Neutrophil (primary cell): ENCODE data around the gene TPD52L2.
"Not testable (repeated sequence)": the region's sequence is repeated elsewhere in the genome, so short reads cannot be mapped to it uniquely, and the experiment has no call there.

ENCODE experiments used
- H3K27ac ChIP-seq: fragments of 200-600 bp; sonication (generic); 2 replicates; pipeline ENCODE4 v1.5.1; 2016; ENCODE audit warnings: mild to moderate bottlenecking, moderate library complexity
- H3K27me3 ChIP-seq: fragments of 200-600 bp; sonication (generic); 2 replicates; pipeline ENCODE4 v1.6.0; 2016; ENCODE audit warnings: mild to moderate bottlenecking
- H3K36me3 ChIP-seq: fragments of 200-600 bp; sonication (generic); 2 replicates; pipeline ENCODE4 v1.5.1; 2017
- H3K4me1 ChIP-seq, 2 experiments: fragments of 200-600 bp in 1 of 2; sonication (generic) in 1 of 2; 1 replicate in 1 of 2; 2 replicates in 1 of 2; pipeline versions ENCODE4 v1.5.1 to v1.6.1; 2013 to 2016; ENCODE audit warnings: low read depth in 1 of 2, low read length in 1 of 2, mild to moderate bottlenecking in 1 of 2, moderate library complexity in 1 of 2; ENCODE audit not compliant: control insufficient read depth in 1 of 2, insufficient read depth in 1 of 2
- H3K4me3 ChIP-seq, 2 experiments: fragments of 200-600 bp in 1 of 2; sonication (generic) in 1 of 2; 1 replicate in 1 of 2; 2 replicates in 1 of 2; pipeline ENCODE4 v1.5.1; 2013 to 2016; ENCODE audit warnings: low read depth in 1 of 2, low read length in 1 of 2, mild to moderate bottlenecking in 1 of 2, moderate library complexity in 1 of 2
- H3K9me3 ChIP-seq: fragments of 200-600 bp; sonication (generic); 2 replicates; pipeline ENCODE4 v1.5.1; 2016
- TF ChIP-seq, protein P1 (sequence below): fragments of 200-600 bp; sonication (generic); IDR thresholded peaks from 2 replicates; pipeline ENCODE4 v1.5.1; 2016; ENCODE audit warnings: antibody characterized with exemption

The TPD52L2 gene

DNA sequence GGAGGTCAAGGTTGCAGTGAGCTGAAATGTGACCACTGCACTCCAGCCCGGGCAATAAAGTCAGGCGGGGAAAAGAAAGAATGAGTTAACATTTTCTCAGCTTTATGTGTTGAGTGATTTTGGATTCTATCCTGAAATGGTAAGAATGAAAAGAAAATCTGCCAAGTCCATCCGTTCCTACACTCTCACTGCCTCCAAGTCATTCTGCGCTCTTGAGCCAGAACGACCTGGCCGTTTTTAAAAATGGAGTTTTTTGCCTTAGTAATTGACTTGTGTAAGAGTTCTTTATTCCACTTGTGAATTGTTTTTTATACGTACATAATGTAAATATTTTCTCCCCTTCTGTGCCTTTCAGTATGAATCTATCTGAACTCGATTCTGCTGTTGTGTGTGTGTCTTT, 58.6 kb downstream of the TPD52L2 start:
- H3K27me3 ChIP-seq = no peaks in the 10 kb centered on the region

GRCh38 chr20:63924241-63924640, 59.2 kb downstream of the TPD52L2 start:
- Histone ChIP-seq H3K4me1 (no peaks in the 10 kb centered on the region), H3K9me3 (no peaks in the 10 kb centered on the region), H3K27ac (no peak overlapping the region), H3K36me3 (peaks cover 76% of the 10 kb centered on the region), H3K4me3 (no peak overlapping the region), H3K27me3 (no peaks in the 10 kb centered on the region)
- TF ChIP-seq, protein P1, sequence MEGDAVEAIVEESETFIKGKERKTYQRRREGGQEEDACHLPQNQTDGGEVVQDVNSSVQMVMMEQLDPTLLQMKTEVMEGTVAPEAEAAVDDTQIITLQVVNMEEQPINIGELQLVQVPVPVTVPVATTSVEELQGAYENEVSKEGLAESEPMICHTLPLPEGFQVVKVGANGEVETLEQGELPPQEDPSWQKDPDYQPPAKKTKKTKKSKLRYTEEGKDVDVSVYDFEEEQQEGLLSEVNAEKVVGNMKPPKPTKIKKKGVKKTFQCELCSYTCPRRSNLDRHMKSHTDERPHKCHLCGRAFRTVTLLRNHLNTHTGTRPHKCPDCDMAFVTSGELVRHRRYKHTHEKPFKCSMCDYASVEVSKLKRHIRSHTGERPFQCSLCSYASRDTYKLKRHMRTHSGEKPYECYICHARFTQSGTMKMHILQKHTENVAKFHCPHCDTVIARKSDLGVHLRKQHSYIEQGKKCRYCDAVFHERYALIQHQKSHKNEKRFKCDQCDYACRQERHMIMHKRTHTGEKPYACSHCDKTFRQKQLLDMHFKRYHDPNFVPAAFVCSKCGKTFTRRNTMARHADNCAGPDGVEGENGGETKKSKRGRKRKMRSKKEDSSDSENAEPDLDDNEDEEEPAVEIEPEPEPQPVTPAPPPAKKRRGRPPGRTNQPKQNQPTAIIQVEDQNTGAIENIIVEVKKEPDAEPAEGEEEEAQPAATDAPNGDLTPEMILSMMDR = no peak

More for the DNA sequence above, 58.6 kb downstream of the TPD52L2 start:
- Histone ChIP-seq H3K9me3 (no peaks in the 10 kb centered on the region), H3K4me1 (no peaks in the 10 kb centered on the region), H3K27ac (peak overlapping the region; percentile 42), H3K36me3 (peaks cover 76% of the 10 kb centered on the region), H3K4me3 (no peak overlapping the region)
- TF ChIP-seq, protein P1 = no peak

DNA sequence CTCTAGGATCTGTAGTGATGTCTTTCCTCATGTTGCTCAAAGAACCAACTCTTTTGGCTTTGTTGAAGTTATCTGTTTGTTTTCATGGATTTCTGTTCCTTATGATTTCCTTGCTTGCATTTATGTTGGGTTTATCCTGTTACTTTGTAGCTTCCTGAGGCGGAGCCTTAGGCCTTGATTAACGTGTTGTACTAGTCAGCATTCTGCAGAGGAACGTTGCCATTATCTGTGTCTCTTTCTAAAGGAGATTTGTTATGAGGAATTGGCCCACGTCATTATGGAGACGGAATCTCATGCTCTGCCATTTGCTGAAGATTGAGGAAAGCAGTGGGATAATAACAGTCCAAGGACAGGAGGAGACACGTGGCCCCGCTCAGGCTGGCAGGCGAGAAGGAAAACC, 61.2 kb downstream of the TPD52L2 start:
- Histone ChIP-seq H3K4me3 (no peak overlapping the region), H3K9me3 (no peaks in the 10 kb centered on the region), H3K27me3 (no peaks in the 10 kb centered on the region), H3K4me1 (no peaks in the 10 kb centered on the region), H3K36me3 (peaks cover 76% of the 10 kb centered on the region), H3K27ac (peak overlapping the region; percentile 27)
- TF ChIP-seq, protein P1 = no peak

DNA sequence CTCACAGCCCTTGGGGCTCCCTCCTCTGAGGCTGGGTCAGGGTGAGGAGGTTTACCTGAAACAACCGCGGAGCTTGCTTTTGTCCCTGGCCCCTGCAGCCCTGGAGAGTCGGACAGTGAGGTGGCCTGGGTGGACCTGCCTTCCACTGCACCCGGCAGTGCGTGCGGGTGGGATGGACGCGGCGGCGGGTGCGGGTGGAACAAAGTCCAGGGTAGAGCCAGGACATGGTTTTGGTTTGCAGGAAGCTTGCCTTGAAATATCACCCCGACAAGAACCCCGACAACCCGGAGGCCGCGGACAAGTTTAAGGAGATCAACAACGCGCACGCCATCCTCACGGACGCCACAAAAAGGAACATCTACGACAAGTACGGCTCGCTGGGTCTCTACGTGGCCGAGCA, 64.0 kb downstream of the TPD52L2 start:
- H3K4me1 ChIP-seq = no peaks in the 10 kb centered on the region
- H3K27ac ChIP-seq = no peak overlapping the region
- TF ChIP-seq, protein P1 = no peak
- H3K27me3 ChIP-seq = no peaks in the 10 kb centered on the region
- no peak overlapping the region for H3K4me3 ChIP-seq
- no peaks in the 10 kb centered on the region for H3K9me3 ChIP-seq
- peaks cover 87% of the 10 kb centered on the region for H3K36me3 ChIP-seq

DNA sequence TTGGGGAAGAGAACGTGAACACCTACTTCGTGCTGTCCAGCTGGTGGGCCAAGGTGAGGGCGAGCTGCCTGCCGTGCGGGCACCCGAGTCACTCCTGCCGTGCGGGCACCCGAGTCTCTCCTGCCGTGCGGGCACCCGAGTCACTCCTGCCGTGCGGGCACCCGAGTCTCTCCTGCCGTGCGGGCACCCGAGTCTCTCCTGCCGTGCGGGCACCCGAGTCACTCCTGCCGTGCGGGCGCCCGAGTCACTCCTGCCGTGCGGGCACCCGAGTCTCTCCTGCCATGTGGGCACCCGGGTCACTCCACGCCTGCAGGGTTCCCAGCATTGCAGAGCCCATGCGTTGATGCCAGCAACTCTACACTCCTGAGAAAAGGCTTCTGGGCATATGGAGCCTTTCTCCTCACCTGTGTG, 64.4 kb downstream of the TPD52L2 start:
- not testable (repeated sequence) for H3K27ac ChIP-seq, H3K27me3 ChIP-seq, H3K9me3 ChIP-seq, H3K4me1 ChIP-seq, H3K4me3 ChIP-seq
- H3K36me3 ChIP-seq = peaks cover 90% of the 10 kb centered on the region

DNA sequence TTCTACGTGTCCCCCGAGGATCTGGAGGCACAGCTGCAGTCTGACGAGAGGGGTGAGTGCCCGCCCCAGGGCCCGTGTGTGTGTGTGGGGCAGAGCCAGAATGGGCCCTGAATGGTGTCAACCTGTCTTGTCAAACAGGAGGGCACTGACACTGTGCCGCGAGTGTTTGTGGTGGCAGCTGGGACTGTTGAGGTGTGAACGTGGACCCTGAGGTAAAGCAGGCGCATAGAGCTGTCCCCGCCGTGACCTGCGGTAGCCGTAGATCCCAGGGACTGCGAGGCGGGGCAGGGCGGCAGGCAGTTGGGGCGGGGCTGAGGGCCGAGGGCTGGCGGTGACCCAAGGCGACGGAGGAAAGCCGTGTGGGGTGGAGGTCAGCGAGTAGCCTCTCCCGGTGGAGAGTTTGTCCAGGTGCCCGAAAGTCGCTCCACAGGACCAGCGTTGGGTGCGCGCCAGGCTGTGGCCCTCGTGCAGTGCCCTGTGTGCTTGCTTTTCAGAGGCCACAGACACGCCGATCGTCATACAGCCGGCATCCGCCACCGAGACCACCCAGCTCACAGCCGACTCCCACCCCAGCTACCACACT, 66.0 kb downstream of the TPD52L2 start:
- Histone ChIP-seq H3K4me1 (no peaks in the 10 kb centered on the region), H3K27me3 (no peaks in the 10 kb centered on the region), H3K4me3 (no peak overlapping the region), H3K9me3 (no peaks in the 10 kb centered on the region), H3K27ac (no peak overlapping the region), H3K36me3 (peaks cover 95% of the 10 kb centered on the region)
- TF ChIP-seq, protein P1 = no peak
